Measurements from ENCODE around the gene TTLL12.

Gene TTLL12

DNA sequence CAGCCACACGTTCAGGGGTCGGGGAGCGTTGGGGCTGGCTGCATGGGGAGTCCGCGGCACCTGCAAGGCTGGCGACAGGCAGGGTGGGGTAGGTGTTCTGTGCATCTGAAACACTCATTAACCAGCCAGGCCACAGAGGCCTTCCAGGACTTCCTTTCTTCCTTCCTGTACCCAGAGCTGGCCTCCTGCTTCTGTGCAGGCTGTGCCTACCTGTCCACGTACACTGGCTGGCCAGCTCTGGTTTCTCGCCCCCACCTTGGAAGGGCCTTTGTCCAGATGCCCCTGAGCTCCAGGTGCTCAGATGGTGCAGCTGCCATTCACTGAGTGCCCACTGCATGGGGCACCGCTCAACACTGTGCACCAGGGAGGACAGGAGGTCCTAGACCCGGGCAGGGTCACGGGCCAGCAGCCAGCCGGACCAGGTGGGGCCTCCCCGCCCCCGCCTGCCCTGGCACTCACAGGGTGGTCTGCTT lies 15.9 kb downstream of the TTLL12 start:
- DNase-seq, result no peak

DNA sequence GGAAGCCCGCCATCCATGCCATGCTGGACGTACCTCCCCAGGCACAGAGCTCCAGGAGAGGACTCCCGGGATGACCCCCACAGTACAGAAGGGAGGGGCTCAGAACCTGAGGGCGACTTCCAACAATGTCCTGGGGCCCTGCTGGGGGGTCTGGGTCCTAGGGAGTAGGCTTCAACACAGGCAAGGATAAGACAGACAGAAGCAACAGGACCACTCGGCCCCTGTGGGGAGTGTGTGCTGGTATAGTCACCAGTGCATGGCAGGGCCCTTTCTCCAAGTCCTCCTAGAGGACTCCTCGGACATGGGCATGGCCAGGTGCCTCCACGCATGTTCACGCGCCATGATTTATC lies 16.8 kb downstream of the TTLL12 start:
- DNase-seq, result no peak

DNA sequence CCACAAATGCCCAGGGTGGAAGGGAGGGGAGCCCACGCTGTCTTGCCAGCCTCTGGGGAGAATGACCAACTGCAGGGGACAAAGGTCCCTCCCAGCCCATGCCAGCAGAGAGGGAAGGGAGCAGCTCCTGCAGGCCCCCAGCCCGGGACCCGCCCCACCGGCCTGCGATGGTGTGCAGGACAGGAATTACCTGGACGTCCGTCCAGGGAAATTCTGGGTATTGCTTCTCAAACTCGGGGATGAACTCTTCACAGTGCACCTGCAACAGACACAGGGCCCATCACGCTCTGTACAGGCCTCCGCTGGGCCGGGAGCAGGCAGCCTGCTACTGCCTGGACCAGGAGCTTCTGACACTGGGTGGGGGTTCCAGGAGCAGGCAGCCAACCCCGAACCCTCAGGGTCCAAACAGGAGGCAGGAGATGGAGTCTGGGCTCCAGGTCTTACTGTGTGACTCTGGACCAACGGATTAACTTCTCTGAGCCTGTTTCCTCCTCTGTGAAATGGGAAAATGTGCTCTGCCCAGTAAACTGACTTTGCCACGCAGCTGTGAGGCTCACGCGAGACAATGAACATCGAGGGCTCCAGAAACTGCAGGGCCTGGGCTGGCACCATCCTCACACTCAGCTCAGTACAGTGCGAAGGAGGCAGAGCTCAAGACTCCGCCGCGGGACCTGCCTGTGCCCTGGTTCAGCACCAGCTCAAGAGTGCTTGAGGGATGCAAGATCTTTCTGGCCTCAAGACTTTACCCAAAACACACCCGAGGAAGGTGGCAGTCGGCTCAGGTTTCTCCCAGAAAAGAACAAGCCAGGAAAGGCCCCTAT lies 17.4 kb downstream of the TTLL12 start:
- no peak for DNase-seq

DNA sequence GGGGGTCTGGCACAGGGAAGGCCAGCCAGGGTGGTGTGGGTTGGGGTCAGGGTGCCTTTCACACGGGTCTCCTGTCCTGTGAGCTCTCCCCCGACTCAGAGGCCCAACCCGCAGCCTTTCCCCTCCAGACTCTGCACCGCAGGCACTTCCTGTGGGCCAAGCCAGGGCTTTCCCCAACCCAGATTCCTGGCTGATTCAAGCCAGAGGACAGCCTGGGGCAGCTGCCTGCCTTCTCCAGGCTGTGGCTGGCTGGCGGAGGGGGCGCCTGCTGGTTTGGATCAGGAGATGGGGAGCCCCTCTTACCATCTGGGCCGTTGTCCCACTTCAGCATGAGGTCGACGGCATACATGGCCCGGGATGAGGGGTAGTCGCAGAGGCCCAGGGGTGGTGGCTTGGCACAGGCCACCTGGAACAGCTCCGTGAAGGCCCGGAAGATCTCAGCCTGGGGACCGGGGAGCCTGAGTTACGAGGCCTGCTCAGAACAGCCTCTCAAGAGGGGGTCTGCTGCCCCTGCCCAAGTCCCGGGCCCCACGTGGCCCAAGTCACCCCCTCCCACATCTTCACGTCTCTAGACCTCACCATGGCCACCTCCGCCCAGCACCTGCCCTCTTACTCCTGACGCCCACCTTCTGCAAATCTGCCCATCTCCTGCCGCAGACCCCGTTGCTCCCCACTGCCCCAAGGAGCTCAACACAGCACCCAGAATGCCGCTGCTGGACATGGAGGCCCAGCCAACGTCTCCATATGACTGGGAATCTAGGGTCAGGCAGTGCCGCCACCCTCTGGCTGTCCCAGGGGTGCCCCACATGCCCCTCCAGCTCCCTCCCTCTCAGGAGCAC lies 18.2 kb downstream of the TTLL12 start:
- no peak for DNase-seq

DNA sequence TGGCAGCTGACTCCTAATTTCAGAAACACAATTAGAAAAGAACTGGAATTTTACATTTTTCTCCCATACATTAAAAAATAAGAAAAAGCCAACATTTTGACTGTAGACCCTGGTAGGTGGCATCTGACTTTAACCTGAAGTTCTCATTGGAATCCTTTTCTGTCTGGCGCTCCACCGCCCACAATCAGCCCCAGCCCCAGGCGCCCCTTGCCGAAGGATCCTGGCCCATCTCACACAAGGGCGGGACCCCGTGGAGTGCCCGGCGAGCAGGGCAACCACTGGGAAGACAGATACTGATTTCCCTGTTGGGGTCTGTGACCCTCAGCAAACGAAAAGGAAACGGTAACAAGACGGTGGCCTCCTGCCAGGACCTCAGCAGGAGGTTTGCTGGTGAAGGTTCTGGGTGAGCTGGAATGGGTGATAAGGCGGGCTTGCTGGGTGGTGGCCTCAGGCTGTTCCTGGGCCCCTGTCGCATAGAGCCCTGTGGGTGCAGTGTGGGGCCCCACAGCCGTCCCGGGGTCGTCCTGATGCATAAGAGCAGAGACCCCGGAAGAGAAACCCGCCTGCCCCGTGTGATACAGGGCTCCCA lies 19.8 kb downstream of the TTLL12 start:
- no peak for DNase-seq

DNA sequence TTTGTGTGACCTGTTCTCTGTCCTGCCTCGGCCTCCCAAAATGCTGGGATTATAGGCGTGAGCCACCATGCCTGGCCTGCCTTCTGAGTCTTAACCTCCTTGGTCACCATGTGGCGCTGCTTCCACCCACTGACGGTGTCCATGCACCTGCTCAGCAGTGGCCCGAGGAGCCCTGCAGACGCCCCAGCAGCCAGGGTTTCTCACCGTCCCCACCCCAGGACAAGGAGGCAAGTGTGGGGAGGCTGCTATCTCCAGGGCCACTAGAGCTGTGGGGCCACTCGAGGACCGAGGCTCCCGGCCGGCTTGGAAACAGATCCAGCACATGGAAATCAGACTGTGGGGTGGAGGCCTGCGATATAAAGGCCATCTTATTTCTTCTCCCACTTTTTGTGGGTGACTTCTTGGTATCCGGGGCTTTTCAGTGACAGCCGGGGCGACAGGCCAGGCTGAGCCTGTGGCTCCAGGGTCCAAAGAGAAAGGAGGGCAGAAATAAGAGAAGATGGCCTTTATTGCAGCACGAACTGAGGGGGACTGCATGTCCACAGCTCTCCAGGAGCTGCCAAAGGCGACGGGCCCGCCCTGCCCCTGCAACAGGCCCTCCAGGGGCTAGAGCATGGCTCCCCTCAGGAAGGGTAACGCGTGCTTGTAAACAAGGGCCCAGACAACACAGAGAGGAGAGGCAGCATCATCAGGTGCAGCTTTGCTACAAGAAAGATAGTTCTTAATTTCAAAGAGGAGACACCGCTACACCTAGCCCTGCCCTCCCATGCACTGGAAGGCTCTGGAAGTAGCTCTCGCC lies 20.6 kb downstream of the TTLL12 start:
- no peak for DNase-seq

DNA sequence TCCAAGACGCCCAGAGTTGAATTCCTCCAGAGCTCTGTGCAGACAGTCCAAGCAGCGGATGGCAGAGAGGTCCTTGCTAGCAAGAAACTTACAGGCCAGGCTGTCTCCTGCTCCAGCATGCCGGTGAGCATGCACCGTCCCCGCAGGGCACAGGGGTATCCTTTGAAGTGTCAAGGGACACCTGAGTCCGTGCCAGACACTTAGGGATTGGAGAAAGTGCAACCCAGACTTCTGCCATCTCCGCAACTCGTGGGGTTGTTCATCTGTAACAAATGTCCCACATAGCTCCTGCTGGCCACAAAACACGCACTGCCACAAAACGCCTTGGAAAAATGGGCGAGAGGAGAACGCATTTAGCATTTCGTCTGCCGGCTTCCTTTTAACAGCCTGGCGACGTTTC lies 22.3 kb downstream of the TTLL12 start:
- no peak for DNase-seq

DNA sequence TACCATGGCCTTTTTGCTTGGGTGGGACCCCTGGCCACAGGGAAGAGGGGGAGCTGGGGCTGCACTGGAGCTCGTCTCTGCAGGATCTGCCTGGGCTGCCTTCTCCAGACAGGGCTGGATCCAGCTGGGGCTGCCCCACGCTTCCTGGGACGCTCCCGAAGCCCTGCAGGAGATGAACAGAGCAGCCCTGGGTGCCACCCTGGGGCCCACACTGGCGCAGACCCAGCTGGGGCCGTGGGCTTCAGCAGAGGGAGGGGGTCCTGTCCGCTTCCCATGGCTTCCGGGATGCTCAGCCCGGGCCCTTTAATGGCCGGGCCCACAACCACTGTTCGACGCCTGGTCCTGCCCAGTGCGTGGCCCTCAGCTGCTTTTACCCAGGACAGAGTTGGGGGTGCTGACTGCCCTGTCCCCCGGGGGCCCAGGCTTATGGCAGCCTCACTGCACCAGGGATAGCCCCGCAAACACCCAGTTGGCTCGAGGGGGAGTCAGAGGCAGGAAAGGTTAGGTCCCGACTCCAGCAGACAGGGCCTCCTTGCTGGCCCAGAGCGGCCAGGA lies 23.6 kb downstream of the TTLL12 start:
- no peak for DNase-seq

DNA sequence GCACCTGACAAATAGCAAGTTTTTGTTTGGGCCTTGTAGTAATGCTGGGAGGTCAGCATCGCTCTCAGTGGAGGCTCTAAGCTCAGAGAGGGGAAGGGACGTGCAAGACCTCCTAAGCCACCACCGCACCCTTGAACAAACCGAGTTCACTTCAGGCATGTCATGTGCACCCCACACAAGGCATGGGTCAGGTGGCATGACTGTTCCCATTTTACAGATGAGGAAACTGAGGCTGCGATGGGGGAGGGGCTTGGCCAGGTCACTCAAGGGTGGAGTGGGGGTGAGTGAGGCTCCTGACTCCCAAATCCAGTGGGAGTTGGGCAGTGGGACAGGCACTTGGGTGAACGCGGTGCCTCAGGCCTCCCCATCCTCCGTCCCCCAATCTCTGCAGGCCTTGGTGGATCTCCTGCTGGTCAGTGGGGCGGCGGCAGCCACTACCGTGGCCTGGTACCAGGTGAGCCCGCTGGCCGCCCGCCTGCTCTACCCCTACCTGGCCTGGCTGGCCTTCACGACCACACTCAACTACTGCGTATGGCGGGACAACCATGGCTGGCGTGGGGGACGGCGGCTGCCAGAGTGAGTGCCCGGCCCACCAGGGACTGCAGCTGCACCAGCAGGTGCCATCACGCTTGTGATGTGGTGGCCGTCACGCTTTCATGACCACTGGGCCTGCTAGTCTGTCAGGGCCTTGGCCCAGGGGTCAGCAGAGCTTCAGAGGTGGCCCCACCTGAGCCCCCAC lies 24.4 kb downstream of the TTLL12 start:
- DNase-seq, result no peak

DNA sequence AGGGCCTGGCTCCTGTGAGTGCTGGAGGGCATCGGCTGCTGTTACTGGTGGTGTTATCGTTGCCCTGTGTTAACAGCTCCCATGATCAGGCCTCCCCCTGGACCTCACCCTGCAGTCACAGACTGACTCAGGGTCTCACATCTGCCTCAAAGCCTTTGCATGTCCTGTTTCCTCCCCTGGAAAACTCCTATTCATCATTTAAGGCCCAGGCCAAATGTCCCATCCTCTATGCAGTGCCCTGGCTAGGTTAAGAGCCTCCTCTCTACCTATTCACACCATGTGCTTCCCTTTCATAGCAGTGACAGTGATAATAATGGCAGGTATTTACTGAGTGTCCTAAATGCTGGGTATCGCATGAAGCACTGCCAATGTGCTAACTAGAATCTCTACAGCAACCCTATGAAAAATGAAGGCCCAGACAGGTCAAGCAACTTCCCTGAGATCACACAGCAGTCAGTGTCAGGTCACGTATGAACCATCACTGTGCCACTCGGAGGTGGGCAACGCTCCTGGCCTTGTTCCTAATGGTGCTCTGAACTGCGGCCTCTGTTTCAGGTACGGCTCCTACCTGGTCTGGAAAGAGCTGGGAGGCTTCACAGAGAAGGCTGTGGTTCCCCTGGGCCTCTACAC lies 26.3 kb downstream of the TTLL12 start:
- DNase-seq, result no peak

DNA sequence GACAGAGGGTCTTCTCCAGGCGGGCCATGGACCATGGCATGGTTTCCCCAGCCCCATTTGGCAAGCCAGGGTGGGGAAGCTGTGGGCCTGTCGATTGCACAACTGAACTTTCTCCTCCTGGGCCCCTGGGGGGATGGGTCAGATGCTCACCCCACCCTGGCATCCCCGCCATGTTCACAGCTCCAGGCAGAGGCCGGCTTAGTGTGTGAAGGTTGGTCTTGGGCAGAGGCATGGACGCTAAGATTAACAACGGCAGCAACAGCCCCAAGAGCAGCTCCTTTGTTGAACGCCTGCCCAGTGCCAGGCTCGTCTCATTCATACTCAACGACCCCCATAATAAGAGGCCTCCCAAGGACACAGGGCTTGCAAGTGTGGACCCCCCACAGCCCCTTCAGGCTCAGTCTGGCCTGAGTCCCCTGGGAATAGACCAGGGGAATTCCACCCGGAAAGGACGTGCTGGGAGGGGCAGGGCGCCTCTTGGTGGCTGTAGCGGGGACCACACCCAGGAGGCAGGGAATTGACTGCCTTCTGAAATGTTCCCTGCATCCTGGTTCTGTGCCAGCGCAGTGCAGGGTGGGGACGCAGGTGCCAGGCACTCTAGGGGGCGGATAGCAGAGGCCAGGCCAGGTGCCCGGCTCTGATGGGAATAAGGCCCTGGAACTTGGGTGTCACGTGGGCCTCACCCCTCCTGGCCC lies 27.3 kb downstream of the TTLL12 start:
- DNase-seq, result no peak

DNA sequence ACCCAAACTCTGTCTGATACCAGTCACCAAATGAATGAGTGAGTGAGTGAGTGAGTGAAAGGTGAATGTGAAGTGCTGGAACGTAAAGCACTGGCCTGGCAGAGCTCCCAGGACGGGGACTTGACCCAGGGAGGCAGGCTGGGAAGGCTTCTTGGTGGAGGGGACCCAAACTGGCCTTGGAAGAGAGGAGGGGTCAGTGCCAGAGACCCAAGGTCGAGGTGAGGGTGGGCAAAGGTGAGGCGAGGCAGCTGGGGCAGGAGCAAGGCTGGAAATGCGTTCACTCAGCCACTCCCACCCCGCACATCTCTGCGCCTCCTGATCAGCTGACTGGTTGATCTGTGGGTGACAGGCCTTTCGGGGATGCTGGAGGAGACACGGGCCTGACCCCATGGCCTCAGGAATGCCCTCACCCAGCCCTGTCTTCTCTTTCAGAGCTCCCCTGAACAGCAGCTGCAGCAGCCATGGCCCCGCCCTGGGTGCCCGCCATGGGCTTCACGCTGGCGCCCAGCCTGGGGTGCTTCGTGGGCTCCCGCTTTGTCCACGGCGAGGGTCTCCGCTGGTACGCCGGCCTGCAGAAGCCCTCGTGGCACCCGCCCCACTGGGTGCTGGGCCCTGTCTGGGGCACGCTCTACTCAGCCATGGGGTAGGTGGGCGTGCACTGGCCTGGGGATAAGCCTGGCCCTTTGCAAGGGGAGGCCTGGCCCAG lies 28.0 kb downstream of the TTLL12 start:
- no peak for DNase-seq

DNA sequence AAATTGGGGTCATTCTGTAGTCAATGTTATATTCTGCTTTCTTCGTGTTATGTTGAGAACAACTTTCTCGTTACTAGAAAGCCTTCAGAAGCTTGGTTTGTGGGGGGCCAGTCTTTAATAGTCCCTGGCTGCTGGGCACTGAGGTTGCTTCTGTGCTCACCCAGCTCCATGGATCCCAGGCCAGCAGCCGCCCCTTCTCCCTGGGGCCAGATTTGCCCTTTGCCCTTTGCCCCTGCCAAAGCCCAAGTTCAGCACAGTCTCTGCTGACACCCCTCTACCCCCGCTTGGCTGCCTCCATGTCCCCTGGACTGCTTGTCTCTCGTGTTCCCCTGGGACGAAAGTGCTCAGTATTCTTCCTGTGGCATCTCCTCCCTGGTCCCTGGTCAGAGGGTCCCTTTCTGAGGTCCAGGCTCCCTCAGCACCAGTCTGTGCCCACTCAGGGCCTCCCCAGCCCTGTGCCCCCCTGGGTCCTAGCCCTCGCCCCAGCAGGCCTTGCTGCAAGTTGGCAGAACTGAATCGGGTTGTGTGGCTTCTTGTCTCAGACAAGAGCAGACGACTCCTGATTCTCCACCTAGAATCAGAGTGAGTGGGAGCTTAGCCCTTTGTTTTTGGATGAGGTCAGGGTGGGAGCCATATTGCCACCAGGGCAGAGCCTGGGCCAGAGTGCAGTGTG lies 28.9 kb downstream of the TTLL12 start:
- no peak for DNase-seq

DNA sequence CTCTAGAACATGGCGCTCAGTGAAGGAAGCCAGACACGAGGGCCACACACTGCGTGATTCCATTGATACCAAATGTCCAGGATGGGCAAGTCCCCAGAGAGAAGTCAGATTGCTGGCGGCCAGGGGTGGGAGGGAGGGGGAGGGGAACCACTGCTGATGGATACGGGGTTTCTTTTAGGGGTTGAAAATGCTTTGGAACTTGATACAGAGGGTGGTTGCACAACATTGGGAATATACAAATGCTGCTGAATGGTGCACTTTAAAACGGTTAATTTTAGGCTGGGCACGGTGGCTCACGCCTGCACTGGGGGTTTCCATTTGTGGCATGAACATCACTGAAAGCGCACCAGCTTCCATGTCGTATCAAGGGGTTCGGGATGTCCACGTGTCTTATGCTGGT lies 30.5 kb downstream of the TTLL12 start:
- no peak for DNase-seq

DNA sequence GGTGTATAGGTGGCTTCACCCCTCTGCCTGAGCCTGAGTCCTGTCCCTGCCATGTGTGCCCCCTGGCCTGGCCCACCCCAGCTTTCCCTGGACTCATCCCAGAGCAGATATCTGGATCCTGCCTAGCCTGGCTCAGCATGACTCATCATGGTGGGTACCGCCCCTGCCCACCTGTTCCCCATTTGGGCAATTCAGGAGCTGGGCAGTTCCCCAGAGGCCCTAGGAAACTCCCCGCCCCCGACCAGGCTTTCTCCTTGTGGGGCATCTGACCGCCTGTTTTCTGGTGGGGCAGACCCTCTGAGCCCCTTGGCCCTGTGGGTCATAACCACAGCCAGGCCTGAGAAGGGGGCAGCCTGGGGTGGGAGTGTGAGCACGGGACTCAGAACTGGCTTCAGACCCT lies 31.1 kb downstream of the TTLL12 start:
- no peak for DNase-seq

DNA sequence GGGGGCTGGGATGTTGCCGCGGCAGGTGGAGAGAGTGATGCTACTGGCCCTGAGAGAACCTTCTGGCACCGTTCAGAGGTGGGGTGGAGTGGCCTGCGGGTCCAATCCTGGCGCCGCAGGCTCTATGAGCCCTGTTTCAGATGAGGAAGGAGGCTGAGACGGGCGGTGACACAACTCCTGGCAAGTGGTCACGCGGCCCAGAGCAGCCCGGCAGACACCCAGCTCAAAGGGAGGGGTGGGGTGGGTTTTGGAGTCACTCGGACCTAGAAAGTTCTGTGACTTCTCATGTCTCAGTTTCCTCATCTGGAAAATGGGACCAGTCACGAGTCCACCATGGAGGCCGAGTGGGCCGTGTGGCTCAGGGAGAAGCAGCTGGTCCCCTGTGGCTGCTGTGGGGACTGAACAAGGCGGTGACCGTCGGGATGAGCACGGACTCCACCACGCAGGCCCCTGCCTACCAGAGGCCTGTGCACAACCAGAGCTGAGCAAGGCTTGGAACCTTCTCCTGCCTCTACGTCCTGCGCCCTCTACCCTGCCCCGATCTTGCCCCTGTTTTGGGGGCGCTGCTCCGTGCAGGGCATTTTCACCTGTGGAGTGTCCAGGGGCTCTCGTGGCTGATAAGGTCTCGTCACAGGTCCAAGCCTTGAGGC lies 31.9 kb downstream of the TTLL12 start:
- no peak for DNase-seq

DNA sequence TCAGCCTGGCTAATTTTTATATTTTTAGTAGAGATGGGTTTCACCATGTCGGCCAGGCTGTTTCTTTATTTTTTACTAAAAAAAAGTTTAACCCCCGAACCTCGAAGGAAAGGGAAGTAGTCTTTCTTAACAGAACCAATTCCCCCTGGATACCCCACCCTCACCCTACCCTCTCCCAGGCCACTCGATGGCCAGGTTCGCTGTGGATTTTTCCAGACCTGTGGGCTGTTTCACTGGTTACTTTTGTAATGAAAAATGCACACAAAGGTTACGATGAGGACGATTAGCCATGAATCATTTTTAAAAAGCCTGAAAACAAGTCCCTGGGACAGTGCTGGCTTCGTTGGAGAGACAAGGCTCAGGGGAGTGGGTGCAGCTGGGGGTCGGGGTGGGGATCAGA lies 33.0 kb downstream of the TTLL12 start:
- DNase-seq, result no peak

DNA sequence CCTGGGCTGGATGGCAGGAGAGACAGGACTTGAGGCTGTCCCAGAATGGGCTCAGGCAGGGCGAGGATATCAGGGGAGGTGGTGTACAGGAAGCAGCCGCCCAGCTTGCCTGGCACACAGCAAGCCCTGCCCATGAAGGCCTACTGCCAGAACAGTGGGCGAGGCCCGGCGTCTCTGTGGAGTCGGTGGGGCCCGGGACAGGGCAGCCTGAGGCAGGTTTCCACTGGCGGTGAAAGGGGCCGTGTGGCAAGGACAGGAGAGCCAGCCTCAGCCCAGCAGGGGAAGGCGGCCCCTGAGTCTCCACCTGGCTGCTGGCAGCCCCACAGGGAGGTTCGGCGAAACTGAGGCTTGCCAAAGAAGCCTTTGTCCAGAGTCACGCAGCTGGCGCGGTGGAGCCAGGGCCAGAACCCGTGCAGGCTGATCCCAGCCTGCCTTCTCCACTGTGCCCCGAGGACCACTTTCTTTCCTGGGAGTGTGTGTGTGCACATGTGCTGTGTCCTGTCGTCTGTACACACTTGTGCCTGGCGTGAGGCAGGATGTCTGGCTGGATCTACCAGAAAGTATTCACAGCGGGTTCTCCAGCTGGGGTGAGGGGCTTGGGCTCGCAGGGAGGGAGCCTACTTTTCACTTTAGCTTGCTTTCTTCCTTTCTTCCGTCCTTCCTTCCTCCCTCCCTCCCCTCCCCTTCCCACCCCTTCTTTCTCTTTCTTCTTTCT lies 34.4 kb downstream of the TTLL12 start:
- peak; percentile 39 for DNase-seq

Data from T1000 (cell line).